Neural cell (in vitro differentiated cells): ENCODE results near the gene TARBP2. TPM values are rescaled to one million over a fixed set of nuclear protein-coding genes. Genes with fewer than 3 reads are reported as not detected.

ENCODE experiments used
- H2AFZ ChIP-seq: fragments of 200-600, 300-800 bp; sonication (generic), shearing (Covaris generic); 2 replicates; pipeline ENCODE4 v1.6.0; 2014; ENCODE audit warnings: low read depth, mild to moderate bottlenecking, antibody characterized with exemption, low read length, moderate library complexity
- H3F3A ChIP-seq: fragments of 200-600 bp; shearing (Covaris generic); 2 replicates; pipeline ENCODE4 v1.6.1; 2016; ENCODE audit warnings: mild to moderate bottlenecking, moderate library complexity, mixed read lengths, antibody characterized with exemption, low read length; ENCODE audit not compliant: insufficient read depth, poor library complexity, severe bottlenecking
- H3K27ac ChIP-seq: fragments of 200-600, 300-800 bp; sonication (generic), shearing (Covaris generic); 2 replicates; pipeline ENCODE4 v1.5.1; 2014; ENCODE audit warnings: mild to moderate bottlenecking, low read length, moderate library complexity
- H3K27me3 ChIP-seq: fragments of 300-800, 200-600 bp; sonication (generic), shearing (Covaris generic); 2 replicates; pipeline ENCODE4 v1.6.0; 2014; ENCODE audit warnings: mild to moderate bottlenecking, low read depth, low read length, moderate library complexity; ENCODE audit not compliant: insufficient read depth
- H3K36me3 ChIP-seq: fragments of 300-800, 200-600 bp; sonication (generic), shearing (Covaris generic); 2 replicates; pipeline ENCODE4 v1.5.1; 2014; ENCODE audit warnings: mild to moderate bottlenecking, antibody characterized with exemption, low read length, moderate library complexity; ENCODE audit not compliant: insufficient read depth
- H3K4me2 ChIP-seq: fragments of 300-800, 200-600 bp; sonication (generic), shearing (Covaris generic); 2 replicates; pipeline ENCODE4 v1.6.0; 2014; ENCODE audit warnings: mild to moderate bottlenecking, low read length
- H3K4me3 ChIP-seq: fragments of 300-800, 200-600 bp; sonication (generic), shearing (Covaris generic); 2 replicates; pipeline ENCODE4 v1.5.1; 2014; ENCODE audit warnings: mild to moderate bottlenecking, low read length, moderate library complexity
- H3K79me2 ChIP-seq: fragments of 200-600 bp; shearing (Covaris generic); replicated peaks from 2 replicates; pipeline ENCODE4 v1.6.0; 2014; ENCODE audit warnings: mild to moderate bottlenecking, low read length, moderate library complexity; ENCODE audit not compliant: insufficient read depth
- H3K9ac ChIP-seq: fragments of 300-800, 200-600 bp; sonication (generic), shearing (Covaris generic); 2 replicates; pipeline ENCODE4 v1.6.1; 2016; ENCODE audit warnings: mild to moderate bottlenecking, low read length, mixed read lengths
- H3K9me2 ChIP-seq: fragments of 200-600 bp; shearing (Covaris generic); 2 replicates; pipeline ENCODE4 v1.6.1; 2016; ENCODE audit warnings: mild to moderate bottlenecking, low read length, mixed read lengths; ENCODE audit not compliant: insufficient read depth
- H3K9me3 ChIP-seq: fragments of 200-600, 300-800 bp; sonication (generic), shearing (Covaris generic); 2 replicates; pipeline ENCODE4 v1.6.1; 2016; ENCODE audit warnings: mild to moderate bottlenecking, mixed run types, low read length, moderate library complexity, mixed read lengths
- H4K20me1 ChIP-seq: fragments of 200-600 bp; shearing (Covaris generic); 2 replicates; pipeline ENCODE4 v1.6.1; 2016; ENCODE audit warnings: mild to moderate bottlenecking, mixed run types; ENCODE audit not compliant: insufficient read depth
- EP300 ChIP-seq: fragments of 450-650 bp; conservative IDR thresholded peaks from 2 replicates; pipeline ENCODE4 v1.6.1; 2014; ENCODE audit warnings: antibody characterized with exemption, mild to moderate bottlenecking, moderate library complexity; ENCODE audit not compliant: poor library complexity, severe bottlenecking
- EZH2 ChIP-seq: fragments of 200-600, 300-800 bp; shearing (Covaris generic), sonication (generic); IDR thresholded peaks from 2 replicates; pipeline ENCODE4 v1.6.1; 2014; ENCODE audit warnings: antibody characterized with exemption, low read length, borderline replicate concordance, mild to moderate bottlenecking; ENCODE audit not compliant: insufficient read depth, poor library complexity, severe bottlenecking
- MXI1 ChIP-seq: fragments of 450-650 bp; conservative IDR thresholded peaks from 2 replicates; pipeline ENCODE4 v1.6.1; 2014; ENCODE audit warnings: antibody characterized with exemption, mild to moderate bottlenecking; ENCODE audit not compliant: poor library complexity, severe bottlenecking
- POLR2AphosphoS5 ChIP-seq: IDR thresholded peaks from 2 replicates; pipeline ENCODE4 v1.6.1; 2012
- RAD21 ChIP-seq: fragments of 450-650 bp; conservative IDR thresholded peaks from 2 replicates; pipeline ENCODE4 v1.6.1; 2014; ENCODE audit warnings: antibody characterized with exemption, mild to moderate bottlenecking, moderate library complexity
- SMC3 ChIP-seq: fragments of 450-650 bp; conservative IDR thresholded peaks from 2 replicates; pipeline ENCODE4 v1.6.1; 2014; ENCODE audit warnings: antibody characterized with exemption, mild to moderate bottlenecking, moderate library complexity; ENCODE audit not compliant: poor library complexity
- TAF1 ChIP-seq: IDR thresholded peaks from 2 replicates; pipeline ENCODE4 v1.6.1; 2012; ENCODE audit warnings: low read depth
- polyA plus RNA-seq: library from polyadenylated mRNA; depleted of rRNA; stranded (reverse); fragments of >200 nt; gene quantifications from 2 replicates; pipeline ENCODE4 v1.2.3, GENCODE V29; 2014
- TF ChIP-seq, protein P1 (sequence below): fragments of 450-650 bp; IDR thresholded peaks from 2 replicates; pipeline ENCODE4 v1.5.1; 2014; ENCODE audit warnings: antibody characterized with exemption, mild to moderate bottlenecking, moderate library complexity; ENCODE audit not compliant: poor library complexity, severe bottlenecking
- TF ChIP-seq, protein P2 (sequence below): IDR thresholded peaks from 2 replicates; pipeline ENCODE4 v1.6.1; 2012; ENCODE audit warnings: borderline replicate concordance

The TARBP2 gene
- polyA plus RNA-seq, 1 donor from 2014 or later = 135 TPM

DNA sequence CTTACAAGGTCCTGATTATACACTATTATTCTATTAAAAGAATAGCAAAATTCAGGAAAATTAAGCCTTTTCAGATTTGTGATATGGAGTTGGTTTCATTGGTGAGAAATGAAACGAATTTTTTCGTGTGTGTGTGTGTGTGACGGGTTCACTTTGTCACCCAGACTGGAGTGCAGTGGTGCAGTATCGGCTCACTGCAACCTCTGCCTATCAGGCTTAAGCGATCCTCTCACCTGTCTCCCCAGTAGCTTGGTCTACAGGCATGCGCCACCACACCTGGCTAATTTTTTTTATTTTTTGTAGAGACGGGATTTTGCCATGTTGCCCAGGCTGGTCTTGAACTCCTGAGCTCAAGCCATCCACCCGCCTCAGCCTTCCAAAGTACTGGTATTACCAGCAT is 39.5 kb upstream of the TARBP2 start:
- Histone ChIP-seq H3K79me2 (peaks cover 32% of the 10 kb centered on the region), H3K27me3 (no peaks in the 10 kb centered on the region), H3K9me2 (no peaks in the 10 kb centered on the region), H3K9ac (no peak overlapping the region), H2AFZ (no peak overlapping the region), H4K20me1 (peaks cover 30% of the 10 kb centered on the region), H3K4me2 (no peak overlapping the region), H3K36me3 (peaks cover 13% of the 10 kb centered on the region), H3K4me3 (no peak overlapping the region), H3K27ac (no peak overlapping the region), H3F3A (no peaks in the 10 kb centered on the region), H3K9me3 (no peaks in the 10 kb centered on the region)
- TF ChIP-seq TAF1 (no peak), EZH2 (no peak), RAD21 (no peak), SMC3 (no peak), EP300 (no peak), POLR2AphosphoS5 (no peak), MXI1 (no peak)
- TF ChIP-seq, protein P1, sequence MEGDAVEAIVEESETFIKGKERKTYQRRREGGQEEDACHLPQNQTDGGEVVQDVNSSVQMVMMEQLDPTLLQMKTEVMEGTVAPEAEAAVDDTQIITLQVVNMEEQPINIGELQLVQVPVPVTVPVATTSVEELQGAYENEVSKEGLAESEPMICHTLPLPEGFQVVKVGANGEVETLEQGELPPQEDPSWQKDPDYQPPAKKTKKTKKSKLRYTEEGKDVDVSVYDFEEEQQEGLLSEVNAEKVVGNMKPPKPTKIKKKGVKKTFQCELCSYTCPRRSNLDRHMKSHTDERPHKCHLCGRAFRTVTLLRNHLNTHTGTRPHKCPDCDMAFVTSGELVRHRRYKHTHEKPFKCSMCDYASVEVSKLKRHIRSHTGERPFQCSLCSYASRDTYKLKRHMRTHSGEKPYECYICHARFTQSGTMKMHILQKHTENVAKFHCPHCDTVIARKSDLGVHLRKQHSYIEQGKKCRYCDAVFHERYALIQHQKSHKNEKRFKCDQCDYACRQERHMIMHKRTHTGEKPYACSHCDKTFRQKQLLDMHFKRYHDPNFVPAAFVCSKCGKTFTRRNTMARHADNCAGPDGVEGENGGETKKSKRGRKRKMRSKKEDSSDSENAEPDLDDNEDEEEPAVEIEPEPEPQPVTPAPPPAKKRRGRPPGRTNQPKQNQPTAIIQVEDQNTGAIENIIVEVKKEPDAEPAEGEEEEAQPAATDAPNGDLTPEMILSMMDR = no peak
- TF ChIP-seq, protein P2, sequence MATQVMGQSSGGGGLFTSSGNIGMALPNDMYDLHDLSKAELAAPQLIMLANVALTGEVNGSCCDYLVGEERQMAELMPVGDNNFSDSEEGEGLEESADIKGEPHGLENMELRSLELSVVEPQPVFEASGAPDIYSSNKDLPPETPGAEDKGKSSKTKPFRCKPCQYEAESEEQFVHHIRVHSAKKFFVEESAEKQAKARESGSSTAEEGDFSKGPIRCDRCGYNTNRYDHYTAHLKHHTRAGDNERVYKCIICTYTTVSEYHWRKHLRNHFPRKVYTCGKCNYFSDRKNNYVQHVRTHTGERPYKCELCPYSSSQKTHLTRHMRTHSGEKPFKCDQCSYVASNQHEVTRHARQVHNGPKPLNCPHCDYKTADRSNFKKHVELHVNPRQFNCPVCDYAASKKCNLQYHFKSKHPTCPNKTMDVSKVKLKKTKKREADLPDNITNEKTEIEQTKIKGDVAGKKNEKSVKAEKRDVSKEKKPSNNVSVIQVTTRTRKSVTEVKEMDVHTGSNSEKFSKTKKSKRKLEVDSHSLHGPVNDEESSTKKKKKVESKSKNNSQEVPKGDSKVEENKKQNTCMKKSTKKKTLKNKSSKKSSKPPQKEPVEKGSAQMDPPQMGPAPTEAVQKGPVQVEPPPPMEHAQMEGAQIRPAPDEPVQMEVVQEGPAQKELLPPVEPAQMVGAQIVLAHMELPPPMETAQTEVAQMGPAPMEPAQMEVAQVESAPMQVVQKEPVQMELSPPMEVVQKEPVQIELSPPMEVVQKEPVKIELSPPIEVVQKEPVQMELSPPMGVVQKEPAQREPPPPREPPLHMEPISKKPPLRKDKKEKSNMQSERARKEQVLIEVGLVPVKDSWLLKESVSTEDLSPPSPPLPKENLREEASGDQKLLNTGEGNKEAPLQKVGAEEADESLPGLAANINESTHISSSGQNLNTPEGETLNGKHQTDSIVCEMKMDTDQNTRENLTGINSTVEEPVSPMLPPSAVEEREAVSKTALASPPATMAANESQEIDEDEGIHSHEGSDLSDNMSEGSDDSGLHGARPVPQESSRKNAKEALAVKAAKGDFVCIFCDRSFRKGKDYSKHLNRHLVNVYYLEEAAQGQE = no peak

DNA sequence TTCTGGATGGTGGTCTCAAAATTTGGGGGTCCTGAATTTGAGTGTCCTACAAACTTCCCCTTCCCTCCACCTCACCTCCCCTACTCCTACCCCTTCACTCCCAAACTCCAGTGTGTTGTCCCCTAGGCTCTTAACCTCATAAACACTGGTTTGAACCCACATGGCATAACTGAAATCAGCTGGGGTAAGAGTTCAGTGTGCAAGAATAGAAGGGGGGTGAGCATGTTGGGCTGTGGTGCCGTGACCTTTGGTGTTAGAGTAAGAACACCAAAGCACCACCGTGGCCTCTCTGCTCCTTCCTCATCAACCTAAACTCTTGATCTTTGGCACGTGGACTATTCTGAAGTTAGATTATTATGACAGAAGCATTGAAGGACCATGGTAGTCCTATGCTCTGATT is 38.1 kb upstream of the TARBP2 start:
- no peak overlapping the region for H3K27ac ChIP-seq
- no peaks in the 10 kb centered on the region for H3F3A ChIP-seq
- H3K27me3 ChIP-seq = no peaks in the 10 kb centered on the region
- H2AFZ ChIP-seq = no peak overlapping the region
- H3K79me2 ChIP-seq = peaks cover 29% of the 10 kb centered on the region
- no peaks in the 10 kb centered on the region for H3K9me3 ChIP-seq
- TF ChIP-seq, protein P1 = no peak
- no peak for TF ChIP-seq EZH2
- H3K9me2 ChIP-seq = no peaks in the 10 kb centered on the region
- no peak overlapping the region for H3K4me2 ChIP-seq
- peaks cover 19% of the 10 kb centered on the region for H3K36me3 ChIP-seq
- peaks cover 39% of the 10 kb centered on the region for H4K20me1 ChIP-seq
- H3K9ac ChIP-seq = no peak overlapping the region
- H3K4me3 ChIP-seq = no peak overlapping the region
